GM19328 (cell line): ENCODE data around the gene YWHAG.
"Not testable (repeated sequence)": the region's sequence is repeated elsewhere in the genome, so short reads cannot be mapped to it uniquely, and the experiment has no call there.

Experiments
- ATAC-seq: cut with Tn5 transposase; IDR thresholded peaks from one replicate; pipeline ENCODE4 v1.9.1; 2021; ENCODE audit warnings: mild to moderate bottlenecking, moderate library complexity; ENCODE audit not compliant: unreplicated experiment

The YWHAG gene

DNA sequence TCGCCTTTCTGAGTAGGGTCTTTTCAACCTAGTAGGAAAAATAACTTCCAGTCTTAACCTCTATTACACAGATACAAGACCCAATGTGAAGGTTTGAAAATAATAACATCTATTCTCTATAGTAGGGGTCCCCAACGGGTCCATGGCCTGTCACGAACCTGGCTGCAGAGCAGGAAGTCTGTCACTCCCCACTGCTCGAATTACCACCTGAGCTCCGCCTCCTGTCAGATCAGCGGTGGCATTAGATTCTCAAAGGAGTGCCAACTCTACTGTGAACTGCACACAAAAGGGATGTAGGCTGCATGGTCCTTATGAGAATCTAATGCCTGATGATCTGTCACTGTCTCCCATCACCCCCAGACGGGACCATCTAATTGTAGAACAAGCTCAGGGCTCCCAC is 7.4 kb downstream of the YWHAG start:
- no peak for ATAC-seq

DNA sequence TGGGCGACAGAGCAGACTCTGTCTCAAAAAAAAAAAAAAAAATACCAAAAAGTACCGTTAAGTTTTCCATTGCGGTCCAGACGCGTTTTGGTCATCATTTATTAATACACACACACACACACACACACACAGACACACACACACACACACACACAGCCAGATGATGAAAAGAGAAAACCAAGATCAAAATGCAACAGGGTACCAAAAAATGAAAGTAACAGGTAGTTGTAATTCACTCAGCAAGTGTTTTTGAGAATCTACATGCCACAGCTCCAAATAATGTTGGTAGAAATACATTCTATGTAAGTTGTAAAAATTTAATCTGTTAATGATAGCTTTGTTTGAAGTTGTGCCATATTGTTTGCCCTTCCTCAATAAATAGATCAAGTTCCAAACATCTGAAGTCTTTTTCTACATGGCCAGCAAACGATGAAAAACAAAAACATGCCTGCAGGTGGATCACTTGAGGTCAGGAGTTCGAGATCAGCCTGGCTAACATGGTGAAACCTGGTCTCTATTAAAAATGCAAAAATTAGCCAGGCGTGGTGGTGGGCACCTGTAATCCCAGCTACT is 9.4 kb downstream of the YWHAG start:
- ATAC-seq, result no peak

DNA sequence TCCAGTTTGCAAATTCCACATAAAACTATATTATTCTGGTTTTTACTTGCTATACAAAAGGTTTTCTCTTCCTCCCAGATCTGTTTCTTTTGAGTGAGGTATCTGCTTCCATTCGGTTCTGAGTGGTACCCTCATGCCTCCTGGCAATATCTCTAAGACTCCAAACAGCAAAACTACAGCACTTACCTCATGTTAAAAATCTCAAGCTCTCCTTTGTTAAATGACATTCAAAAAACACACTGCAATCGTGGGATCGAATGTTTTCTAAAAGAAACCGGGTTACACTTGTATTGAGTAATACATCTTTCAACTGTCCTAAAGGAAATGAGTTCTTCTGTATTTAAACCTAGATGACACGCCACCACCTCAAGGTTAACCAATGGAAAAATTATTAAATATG is 11.1 kb downstream of the YWHAG start:
- ATAC-seq, result no peak

DNA sequence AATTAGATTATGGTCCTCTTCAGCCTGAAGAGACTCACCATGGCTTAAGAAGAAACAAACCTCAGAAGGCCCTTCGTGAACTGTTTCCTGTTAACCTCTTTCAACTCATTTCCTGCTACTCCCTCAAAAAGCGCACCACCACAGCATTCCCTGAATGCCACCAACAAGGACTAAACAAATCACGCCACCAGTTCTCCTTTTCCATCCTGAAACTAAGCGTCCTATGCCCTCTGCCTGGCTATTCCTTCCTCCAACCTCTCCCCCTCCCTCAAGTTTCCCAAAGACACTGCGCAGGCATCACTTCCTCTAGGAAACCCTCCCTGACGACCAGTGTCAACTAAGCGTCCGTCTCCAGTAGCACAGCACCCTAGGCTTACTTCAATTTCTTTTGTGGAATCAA is 12.0 kb downstream of the YWHAG start:
- ATAC-seq, result no peak

DNA sequence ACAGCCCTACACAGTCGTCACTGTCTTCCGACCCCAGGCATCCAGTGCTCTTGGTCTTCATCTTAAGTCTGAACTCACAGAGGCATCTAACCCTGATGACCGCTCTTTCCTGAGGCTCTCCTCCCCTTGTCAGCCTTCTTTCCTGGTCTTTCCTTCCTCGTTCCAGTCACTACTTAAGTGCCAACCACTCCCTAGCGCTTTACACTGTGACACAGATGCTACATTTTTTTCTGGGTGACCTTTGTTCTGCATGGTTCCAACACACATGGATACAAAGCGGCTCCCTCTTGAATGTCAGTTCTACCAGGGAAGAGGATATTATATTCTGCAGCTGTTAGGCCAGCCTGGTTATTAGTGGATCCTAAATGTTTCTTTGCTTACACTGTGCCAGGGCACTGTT is 12.7 kb downstream of the YWHAG start:
- no peak for ATAC-seq

DNA sequence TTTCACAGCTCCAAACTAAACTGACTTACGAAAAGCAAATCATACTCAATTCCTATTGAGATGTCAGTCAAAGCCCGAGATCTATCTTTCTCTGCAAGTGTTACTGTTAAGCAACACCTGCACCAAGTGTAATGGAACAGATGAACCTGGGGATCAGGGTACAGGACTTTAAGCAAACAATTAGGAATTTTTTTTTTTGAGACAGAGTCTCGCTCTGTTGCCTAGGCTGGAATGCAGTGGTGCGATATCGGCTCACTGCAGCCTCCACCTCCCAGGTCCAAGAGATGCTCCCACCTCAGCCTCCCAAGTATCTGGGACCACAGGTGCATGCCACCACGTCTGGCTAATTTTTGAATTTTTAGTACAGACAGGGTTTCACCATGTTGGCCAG is 14.9 kb downstream of the YWHAG start:
- ATAC-seq, result no peak

DNA sequence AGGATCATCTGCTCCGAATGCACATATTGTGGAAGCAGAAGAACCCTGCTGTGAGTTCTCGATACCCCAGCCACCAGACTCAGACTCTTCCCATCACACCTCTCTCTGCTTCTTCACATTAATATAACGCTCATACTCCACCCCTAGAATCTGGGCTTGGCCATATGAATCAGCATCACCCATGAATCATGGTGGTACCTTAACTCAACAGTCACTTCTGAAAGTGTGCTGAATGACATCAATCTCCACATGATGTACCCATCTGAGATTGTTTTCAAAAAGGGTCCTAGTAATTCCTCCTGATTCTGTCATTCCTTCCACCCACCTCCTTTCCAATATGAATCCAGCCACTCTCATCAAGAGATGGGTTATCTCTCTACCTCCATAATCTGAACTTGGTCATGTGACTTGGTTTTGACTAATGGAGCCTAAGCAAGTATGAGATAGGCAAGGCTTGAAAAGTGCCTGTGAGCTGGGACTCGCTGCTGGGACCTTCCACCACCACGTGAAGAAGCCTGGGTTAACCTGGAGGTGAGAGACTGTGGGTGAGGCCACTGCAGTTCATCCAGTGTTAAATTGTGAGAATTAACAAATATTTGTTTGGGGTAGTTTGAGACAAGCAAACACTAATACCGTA is 15.4 kb downstream of the YWHAG start:
- no peak for ATAC-seq

DNA sequence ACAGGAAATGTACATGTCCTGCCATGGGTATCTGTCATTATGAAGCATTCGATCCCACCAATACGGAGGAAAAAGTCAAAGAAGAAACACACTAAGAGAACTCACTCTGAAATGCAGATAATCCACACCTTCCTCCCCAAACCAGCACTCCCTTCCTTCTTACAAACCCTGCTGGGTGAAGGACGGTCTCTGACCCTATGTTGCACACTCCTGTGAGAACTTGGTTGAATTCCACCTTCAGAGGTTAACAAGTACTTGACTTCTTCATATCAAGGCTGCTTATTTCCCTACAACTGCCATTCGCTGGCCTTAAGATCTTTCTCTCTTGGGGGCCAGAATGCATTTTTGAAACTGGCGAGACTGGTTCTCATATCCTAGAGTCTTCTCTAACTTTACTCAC is 16.6 kb downstream of the YWHAG start:
- ATAC-seq, result no peak

DNA sequence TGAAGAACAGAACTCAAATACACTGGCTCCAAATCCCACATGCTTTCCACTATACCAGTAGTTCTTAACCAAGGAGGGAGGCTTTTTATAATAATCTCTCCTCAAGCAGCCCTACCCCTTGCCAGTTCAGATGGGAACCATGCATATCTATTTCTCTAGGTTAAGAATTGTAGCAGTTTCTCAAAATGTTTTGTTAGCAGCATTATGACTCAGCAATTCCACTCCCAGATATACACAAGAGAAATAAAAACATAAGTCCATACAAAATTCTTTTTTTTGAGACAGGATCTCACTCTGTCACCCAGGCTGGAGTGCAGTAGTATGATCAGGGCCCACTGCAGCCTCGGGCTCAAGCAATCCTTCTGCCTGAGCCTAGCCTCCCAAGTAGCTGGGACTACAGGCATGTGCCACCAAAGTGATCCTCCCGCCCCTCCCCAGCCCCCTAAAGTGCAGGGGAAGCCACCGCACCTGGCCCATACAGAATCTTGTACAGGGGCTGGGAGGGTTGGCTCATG is 18.1 kb downstream of the YWHAG start:
- ATAC-seq, result no peak

DNA sequence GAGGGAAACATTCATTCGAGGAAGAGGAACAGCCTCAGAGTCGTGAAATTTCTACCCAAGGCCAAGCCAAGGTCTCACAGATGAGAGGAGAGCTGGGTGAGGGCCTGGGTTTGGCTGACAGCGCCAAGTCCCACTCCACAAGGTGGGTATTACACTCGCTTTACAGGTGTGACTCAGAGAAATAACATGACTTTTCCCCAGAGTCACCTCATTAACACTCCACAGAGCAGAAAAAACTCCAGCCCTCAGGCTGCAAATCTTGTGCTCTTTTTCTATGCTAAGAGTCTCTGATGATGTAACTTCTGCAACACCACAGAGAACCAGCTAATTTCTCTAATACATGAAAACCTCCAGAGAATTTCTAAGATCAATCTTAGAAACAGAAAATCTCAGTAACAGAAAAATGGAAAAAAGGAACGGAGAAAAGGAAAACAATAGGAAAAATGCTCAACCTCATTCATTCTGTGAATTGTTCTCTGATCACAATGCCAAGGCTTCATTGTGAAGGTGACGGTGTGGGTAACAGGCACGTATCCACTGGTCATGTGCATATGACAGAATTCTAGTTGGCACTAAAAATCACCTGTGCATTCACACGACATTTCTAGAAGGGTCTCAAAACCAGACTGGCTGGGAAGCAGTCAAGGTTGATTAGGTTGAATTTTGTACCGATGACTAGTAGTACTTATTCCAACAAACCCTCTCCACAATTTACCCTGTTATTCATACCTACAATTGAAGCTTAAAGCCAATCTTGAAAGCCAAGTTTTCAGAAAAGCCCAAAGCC is 20.3 kb downstream of the YWHAG start:
- no peak for ATAC-seq

DNA sequence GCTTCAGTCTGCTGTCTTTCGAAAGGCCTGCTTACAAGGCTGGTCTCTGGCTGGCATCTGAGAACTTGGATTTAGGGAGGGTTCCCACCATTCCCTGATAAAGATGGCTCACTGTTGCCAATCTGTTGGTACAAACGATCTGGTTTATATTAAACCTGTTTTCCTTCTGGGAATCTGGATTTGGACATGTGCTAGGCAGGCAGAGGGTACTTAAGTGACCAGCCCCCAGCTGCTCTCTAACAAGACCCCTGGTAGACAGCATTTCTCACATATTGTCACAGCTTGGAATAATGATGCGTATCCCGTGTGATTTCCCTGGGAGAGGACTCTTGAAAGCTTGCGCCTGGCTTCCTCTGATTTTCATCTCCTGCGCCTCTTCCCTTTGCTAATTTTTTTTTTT is 21.6 kb downstream of the YWHAG start:
- no peak for ATAC-seq

DNA sequence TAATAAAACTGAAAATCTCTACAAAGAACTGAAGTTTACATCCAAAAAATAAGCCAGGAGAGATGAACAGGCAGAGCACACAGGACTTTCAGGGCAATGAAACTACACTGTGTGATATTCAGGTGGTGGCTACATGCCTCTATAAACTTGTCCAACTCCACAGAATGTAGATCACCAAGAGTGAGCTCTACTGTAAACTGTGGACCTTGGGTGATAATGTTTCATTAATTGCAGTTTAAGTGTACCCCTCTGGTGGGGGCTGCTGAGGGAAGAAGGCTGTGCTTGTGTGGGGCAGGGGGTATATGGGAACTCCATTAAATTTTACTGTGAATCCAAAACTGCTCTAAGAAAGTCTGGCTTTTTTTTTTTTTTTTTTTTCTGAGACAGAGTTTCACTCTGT is 22.7 kb downstream of the YWHAG start:
- ATAC-seq, result no peak

DNA sequence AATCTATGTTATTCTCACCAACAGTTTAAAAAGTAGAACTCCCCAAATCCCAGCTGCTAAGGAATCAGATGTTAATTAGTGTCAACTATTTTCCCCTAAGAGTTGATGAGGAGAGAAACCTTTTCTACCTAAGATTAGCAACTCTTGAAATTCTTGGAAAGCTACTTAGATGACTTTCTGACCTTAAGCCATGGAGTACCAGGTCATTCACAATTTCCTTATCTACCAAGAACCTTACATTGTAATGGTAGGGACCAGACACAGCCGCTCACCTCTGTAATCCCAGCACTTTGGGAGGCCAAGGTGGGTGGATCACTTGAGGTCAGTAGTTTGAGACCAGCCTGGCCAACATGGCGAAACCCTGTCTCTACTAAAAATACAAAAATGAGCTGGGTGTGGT is 23.4 kb downstream of the YWHAG start:
- ATAC-seq, result not testable (repeated sequence)

DNA sequence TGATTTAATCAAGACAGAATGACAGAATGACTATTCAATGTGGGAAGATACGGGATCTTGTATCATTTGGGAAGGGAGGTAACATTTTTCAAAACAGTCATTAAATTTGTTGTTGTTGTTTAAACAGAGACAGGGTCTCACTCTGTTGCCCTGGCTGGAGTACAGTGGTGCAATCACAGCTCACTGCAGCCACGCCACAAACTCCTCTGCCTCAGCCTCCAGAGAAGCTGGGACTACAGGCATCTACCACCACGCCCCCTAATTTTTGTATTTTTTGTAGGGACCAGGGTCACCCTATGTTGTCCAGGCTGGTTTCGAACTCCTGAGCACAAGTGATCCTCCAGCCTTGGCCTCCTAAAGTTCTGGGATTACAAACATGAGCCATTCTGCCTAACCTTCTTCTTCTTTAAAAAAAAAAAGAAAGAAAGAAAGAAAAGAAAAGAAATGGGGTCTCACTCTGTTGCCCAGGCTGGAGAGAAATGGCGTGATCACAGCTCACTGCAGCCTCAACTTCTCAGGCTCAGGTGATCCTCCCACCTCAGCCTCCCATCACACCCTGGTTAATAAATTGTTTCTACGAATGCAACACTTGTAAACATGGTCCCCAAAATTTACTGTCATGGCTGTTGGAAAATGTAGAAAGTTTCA is 24.3 kb downstream of the YWHAG start:
- ATAC-seq, result no peak

DNA sequence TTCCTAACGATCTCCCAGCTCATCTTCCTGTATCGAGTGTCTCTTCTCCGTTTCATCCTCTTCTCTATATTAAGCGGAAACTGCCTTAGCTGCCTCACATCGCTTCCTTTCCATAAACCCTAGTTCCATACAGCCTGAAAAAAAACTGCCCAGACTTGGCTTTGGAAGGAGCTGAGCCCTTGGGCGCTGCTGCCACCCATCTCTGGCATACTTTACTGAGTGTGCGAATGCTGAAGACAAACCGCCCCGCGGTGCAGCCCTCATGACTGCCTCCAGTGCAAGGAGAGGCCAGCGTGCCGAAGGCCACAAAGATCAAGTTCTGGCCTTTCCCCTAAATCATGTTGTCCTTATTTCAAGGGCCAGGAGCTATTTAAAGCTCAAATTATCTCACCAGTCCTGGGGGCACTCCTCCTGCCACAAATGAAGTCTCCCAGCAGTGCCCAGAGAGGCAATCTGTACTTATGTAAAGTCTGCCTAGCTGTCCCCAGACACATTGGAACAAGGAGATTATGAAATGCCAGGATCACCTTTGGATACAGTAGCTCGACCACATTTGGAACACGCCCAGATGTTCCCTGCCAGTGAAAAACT is 25.2 kb downstream of the YWHAG start:
- ATAC-seq, result no peak

DNA sequence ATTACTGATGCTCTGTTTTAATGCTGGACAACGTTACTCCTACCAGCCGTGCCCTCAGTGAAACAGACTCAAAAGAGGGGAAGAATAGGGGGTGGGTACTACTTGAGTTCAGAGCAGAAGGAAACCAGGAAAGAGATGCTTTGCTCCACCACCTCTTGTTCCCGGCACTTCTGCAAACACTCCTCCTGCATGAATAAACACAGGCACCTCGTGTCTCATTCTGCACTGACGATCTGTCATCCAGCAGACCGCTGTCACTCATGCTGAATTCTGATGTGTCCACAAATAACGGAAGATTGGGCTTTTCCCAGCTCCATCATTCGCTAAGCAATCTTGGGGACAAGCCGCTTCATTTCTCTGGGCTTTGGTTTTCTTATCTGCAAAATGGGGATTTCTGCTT is 26.7 kb downstream of the YWHAG start:
- no peak for ATAC-seq

DNA sequence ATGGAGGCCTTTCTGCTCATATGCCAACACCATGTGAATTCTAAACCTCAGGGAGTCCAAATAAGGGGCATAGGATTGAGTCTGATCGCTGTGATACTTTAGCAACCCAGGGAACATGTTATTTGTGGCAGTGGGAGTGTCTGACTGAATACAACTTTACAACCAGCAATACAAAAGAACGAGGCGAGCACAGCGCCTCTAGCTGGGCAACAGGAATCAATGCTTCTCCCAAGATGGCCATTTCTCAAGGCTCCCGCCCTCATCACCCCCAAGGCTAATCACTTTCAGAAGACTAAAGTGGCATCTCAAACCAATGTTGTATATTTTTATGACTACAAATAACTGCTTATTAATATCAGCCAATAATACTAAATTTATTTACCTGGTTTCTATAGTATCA is 28.1 kb downstream of the YWHAG start:
- ATAC-seq, result no peak

DNA sequence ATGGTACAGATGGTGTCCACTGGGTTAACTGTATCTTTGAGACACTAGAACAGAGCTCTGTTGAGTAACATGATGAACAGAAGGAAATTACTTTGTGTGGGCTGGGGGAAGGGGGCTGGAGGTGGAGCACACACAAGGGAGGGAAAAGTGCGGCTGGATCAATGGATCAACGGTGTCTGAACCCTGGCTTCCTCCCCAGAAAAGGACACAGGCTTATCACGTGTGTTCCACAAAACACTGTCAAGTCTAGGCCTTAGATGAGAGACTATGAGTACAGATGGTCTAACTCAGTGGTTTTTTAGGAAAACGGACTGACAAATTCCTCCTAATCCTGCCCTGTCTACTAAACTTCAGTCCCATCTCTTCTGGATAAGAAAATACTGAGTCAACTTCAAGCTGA is 28.5 kb downstream of the YWHAG start:
- ATAC-seq, result no peak

DNA sequence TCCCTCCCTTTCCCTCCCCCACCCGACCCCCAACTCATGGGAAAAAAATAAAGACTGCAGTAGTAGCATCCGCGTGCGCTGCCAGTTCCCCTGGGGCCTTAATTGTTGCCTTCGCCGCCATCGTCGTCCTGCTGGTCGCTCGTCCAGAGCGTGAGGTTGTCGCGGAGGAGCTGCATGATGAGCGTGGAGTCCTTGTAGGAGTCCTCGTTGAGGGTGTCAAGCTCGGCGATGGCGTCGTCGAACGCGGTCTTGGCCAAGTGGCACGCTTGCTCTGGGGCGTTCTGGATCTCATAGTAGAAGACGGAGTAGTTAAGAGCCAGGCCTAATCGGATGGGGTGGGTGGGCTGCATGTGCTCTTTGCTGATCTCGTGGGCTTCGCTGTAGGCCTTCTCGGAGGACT is 29.3 kb downstream of the YWHAG start:
- ATAC-seq, result no peak

DNA sequence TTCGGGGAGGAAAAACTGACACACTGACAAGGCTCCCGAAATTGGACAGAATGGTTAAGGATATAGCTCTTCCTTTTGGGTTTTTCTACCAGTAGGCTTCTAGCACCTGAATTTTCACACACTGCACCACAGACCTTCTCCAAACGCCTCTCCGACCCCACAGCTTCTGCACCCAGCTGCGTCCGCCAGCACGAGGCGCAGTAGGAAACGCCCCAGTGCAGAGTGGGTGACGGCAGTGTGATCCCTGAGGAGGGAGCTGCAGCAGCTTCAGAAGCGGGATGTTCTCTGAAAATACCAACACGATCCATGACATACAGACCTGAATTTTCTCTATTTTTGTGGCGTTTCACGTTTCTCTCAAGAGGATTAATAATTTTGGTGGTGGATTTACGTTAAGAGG is 30.4 kb downstream of the YWHAG start:
- ATAC-seq, result no peak

DNA sequence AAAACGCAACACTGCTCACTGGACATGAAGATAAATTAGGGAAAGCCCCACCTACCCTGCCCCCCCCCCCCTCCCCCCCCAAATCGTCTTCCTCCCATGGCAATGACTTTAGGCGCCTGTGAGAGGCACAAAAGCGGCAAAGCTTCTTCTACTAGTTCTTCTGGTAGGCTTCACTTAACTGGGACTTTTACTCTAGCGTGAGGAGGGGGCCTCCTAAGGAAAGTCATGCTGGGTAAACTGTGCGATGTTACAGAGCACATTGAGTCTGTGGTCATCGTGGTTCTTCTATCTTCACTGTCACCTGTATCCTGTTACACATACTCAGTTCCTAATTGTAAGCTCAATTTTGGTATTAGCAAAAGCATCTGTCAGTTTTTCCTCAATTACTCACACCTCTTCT is 31.2 kb downstream of the YWHAG start:
- ATAC-seq, result no peak
